NCI-H2081 (cell line): ENCODE results near the gene ANKRD11.
"Not testable (repeated sequence)": the region's sequence is repeated elsewhere in the genome, so short reads cannot be mapped to it uniquely, and the experiment has no call there.

ENCODE experiments used
- DNase-seq, 2 experiments: peaks; one replicate each; lab custom pipeline; 2025; lab: John Stamatoyannopoulos, UW

The ANKRD11 gene

GRCh38 chr16:89314854-89315253, 175.5 kb downstream of the ANKRD11 start:
- DNase-seq, result no peak

GRCh38 chr16:89314357-89314756, 176.0 kb downstream of the ANKRD11 start:
- DNase-seq, result no peak

GRCh38 chr16:89313583-89313982, 176.8 kb downstream of the ANKRD11 start:
- no peak for DNase-seq

- DNase-seq, result no peak
Measured at GRCh38 chr16:89312598-89313299, 177.6 kb downstream of the ANKRD11 start.

GRCh38 chr16:89312194-89312593, 178.2 kb downstream of the ANKRD11 start:
- DNase-seq, result no peak

- DNase-seq, result no peak
Measured at GRCh38 chr16:89311636-89312035, 178.7 kb downstream of the ANKRD11 start.

- no peak for DNase-seq
Measured at GRCh38 chr16:89309438-89310122, 180.8 kb downstream of the ANKRD11 start.

GRCh38 chr16:89308391-89309333, 181.7 kb downstream of the ANKRD11 start:
- no peak for DNase-seq

GRCh38 chr16:89307421-89307805, 182.9 kb downstream of the ANKRD11 start:
- no peak for DNase-seq

GRCh38 chr16:89306457-89307420, 183.6 kb downstream of the ANKRD11 start:
- DNase-seq, result not testable (repeated sequence)

GRCh38 chr16:89304941-89305705, 185.2 kb downstream of the ANKRD11 start:
- DNase-seq, result no peak

GRCh38 chr16:89304181-89304851, 186.0 kb downstream of the ANKRD11 start:
- no peak for DNase-seq

- DNase-seq, result no peak
Measured at GRCh38 chr16:89303617-89304016, 186.7 kb downstream of the ANKRD11 start.

GRCh38 chr16:89300976-89301360, 189.4 kb downstream of the ANKRD11 start:
- no peak for DNase-seq

- DNase-seq, result no peak
Measured at GRCh38 chr16:89300311-89300975, 189.9 kb downstream of the ANKRD11 start.

GRCh38 chr16:89299357-89300111, 190.8 kb downstream of the ANKRD11 start:
- not testable (repeated sequence) for DNase-seq

- DNase-seq, result no peak
Measured at GRCh38 chr16:89298623-89299225, 191.6 kb downstream of the ANKRD11 start.

- no peak for DNase-seq
Measured at GRCh38 chr16:89297910-89298545, 192.3 kb downstream of the ANKRD11 start.
